HepG2 (cell line): Measurements from ENCODE around the gene MICA. TPM values are rescaled to one million over a fixed set of nuclear protein-coding genes. Genes with fewer than 3 reads are reported as not detected.

ENCODE experiments used
- ATAC-seq: fragments of 200-7000 bp; cut with Tn5 transposase; 3 replicates; pipeline ENCODE4 v1.9.1; 2020; ENCODE audit warnings: mild to moderate bottlenecking, moderate library complexity
- BruUV-seq: library from RNA; stranded (reverse); fragments of 400-500 nt; replicated peaks from 2 replicates; lab custom pipeline; 2021; lab: Mats Ljungman, UMichigan
- CTCF ChIA-PET: fragments of 300-600 bp; formaldehyde crosslinking; extraction: SDS; loops from one replicate; lab custom pipeline; 2021; ENCODE audit warnings: low total read pairs, inconsistent platforms, low intra/inter-chr PET ratio; lab: Yijun Ruan, JAX
- POLR2A ChIA-PET: fragments of 350-600 bp; sonication (Branson Sonifier 250); formaldehyde crosslinking; loops from one replicate; lab custom pipeline; 2020; ENCODE audit warnings: antibody characterized with exemption, inconsistent platforms; lab: Yijun Ruan, JAX
- DNase-seq: peaks from one replicate; pipeline ENCODE4 v3.0.0-alpha.2; 2015; ENCODE audit warnings: low spot score
- FAIRE-seq: peaks from 3 replicates; lab custom pipeline; 2011; peaks lifted over from hg19 to GRCh38; lab: Jason Lieb, UNC
- H2AFZ ChIP-seq: one replicate; pipeline ENCODE4 v1.6.1; 2011; ENCODE audit warnings: low read length, inconsistent platforms
- H3K27ac ChIP-seq: fragments of 300-600 bp; 3 replicates; pipeline ENCODE4 v1.8.0; 2011; ENCODE audit warnings: mixed run types, mild to moderate bottlenecking, mixed read lengths, low read length, inconsistent platforms; ENCODE audit not compliant: insufficient read depth; ENCODE audit errors: extremely low read length
- H3K27me3 ChIP-seq, 2 experiments: fragments of 200-600 bp in 1 of 2; 2 replicates in 1 of 2; 3 replicates in 1 of 2; pipeline versions ENCODE4 v1.6.0 to v1.8.0; 2011; ENCODE audit warnings: low read length in 2 of 2, mild to moderate bottlenecking in 2 of 2, moderate library complexity in 2 of 2, inconsistent platforms in 1 of 2; ENCODE audit not compliant: insufficient read depth in 2 of 2, control insufficient read depth in 1 of 2
- H3K36me3 ChIP-seq, 2 experiments: fragments of 200-600 bp in 1 of 2; replicated peaks in 1 of 2; 2 replicates in 1 of 2; 3 replicates in 1 of 2; pipeline versions ENCODE4 v1.5.1 to v1.8.0; 2011; ENCODE audit warnings: low read length in 2 of 2, inconsistent platforms in 1 of 2; ENCODE audit not compliant: insufficient read depth in 2 of 2, control insufficient read depth in 1 of 2
- H3K4me1 ChIP-seq: 2 replicates; pipeline ENCODE4 v1.5.1; 2012; ENCODE audit warnings: low read length, inconsistent platforms; ENCODE audit not compliant: insufficient read depth
- H3K4me2 ChIP-seq: 2 replicates; pipeline ENCODE4 v1.6.0; 2011; ENCODE audit warnings: low read depth, low read length, inconsistent platforms
- H3K4me3 ChIP-seq, 3 experiments: fragments of 200-600 bp in 1 of 3; sonication (generic), shearing (Covaris generic) in 1 of 3; replicated peaks in 1 of 3; 2 replicates each; pipeline ENCODE4 v1.5.1; 2011 to 2016; ENCODE audit warnings: low read length in 3 of 3, inconsistent platforms in 2 of 3, low read depth in 2 of 3, mild to moderate bottlenecking in 2 of 3, control low read depth in 1 of 3, mixed read lengths in 1 of 3; ENCODE audit not compliant: insufficient read depth in 1 of 3
- H3K79me2 ChIP-seq: one replicate; pipeline ENCODE4 v1.6.1; 2011; ENCODE audit warnings: low read length, inconsistent platforms; ENCODE audit not compliant: insufficient read depth
- H3K9ac ChIP-seq: 2 replicates; pipeline ENCODE4 v1.6.0; 2011; ENCODE audit warnings: mild to moderate bottlenecking, low read depth, low read length, inconsistent platforms; ENCODE audit not compliant: insufficient read depth
- H3K9me3 ChIP-seq: 2 replicates; pipeline ENCODE4 v1.5.1; 2012; ENCODE audit warnings: mild to moderate bottlenecking, low read length
- H4K20me1 ChIP-seq: 2 replicates; pipeline ENCODE4 v1.6.0; 2011; ENCODE audit warnings: inconsistent platforms, mild to moderate bottlenecking, low read length, moderate library complexity; ENCODE audit not compliant: insufficient read depth
- BRD4 ChIP-seq: sonication (generic); formaldehyde crosslinking; IDR thresholded peaks from 2 replicates; pipeline ENCODE4 v1.4.0; 2020; ENCODE audit warnings: missing genetic modification reagents
- CBX2 ChIP-seq, 2 experiments: fragments of 200-600 bp in 1 of 2; sonication (generic); formaldehyde crosslinking in 1 of 2; IDR thresholded peaks; 2 replicates each; pipeline versions ENCODE4 v1.7.0 to v1.8.1; 2018 to 2022; ENCODE audit warnings: low read depth in 2 of 2, low read length in 1 of 2, mild to moderate bottlenecking in 1 of 2, missing genetic modification reagents in 1 of 2
- CENPT ChIP-seq: sonication (generic); formaldehyde crosslinking; IDR thresholded peaks from 2 replicates; pipeline ENCODE4 v1.8.0; 2022; ENCODE audit warnings: low read depth, mild to moderate bottlenecking, moderate library complexity, missing genetic modification reagents
- MED1 ChIP-seq: sonication (generic); formaldehyde crosslinking; IDR thresholded peaks from 2 replicates; pipeline ENCODE4 v1.4.0; 2020; ENCODE audit warnings: missing genetic modification reagents
- MYC ChIP-seq: sonication (generic); formaldehyde crosslinking; IDR thresholded peaks from 2 replicates; pipeline ENCODE4 v1.9.0; 2021; ENCODE audit warnings: missing genetic modification reagents, borderline replicate concordance
- ZFYVE20 ChIP-seq: sonication (generic); formaldehyde crosslinking; IDR thresholded peaks from 2 replicates; pipeline ENCODE4 v1.8.0; 2023; ENCODE audit warnings: low read depth, mild to moderate bottlenecking, moderate library complexity, missing genetic modification reagents, borderline replicate concordance
- ZNF720 ChIP-seq: sonication (generic); formaldehyde crosslinking; IDR thresholded peaks from 2 replicates; pipeline ENCODE4 v1.4.0; 2020; ENCODE audit warnings: missing genetic modification reagents
- ZNF746 ChIP-seq: sonication (generic); formaldehyde crosslinking; IDR thresholded peaks from 2 replicates; pipeline ENCODE4 v1.8.0; 2022; ENCODE audit warnings: mild to moderate bottlenecking, missing genetic modification reagents
- ZSCAN30 ChIP-seq: sonication (generic); formaldehyde crosslinking; IDR thresholded peaks from 2 replicates; pipeline ENCODE4 v1.5.0; 2020; ENCODE audit warnings: mild to moderate bottlenecking, missing genetic modification reagents
- WGBS: methylation state at CpG from one replicate; pipeline ENCODE4 v1.1.6; 2017; ENCODE audit warnings: low lambda C conversion rate; 5-methylcytosine and 5-hydroxymethylcytosine counted together
- in situ Hi-C: cut with HindIII; loops from 2 replicates; pipeline ENCODE4 v1.10.0; 2017; ENCODE audit warnings: low pct_unique_long_range_greater_than_20kb; ENCODE audit not compliant: extremely low pct_ligation_motif_present
- intact Hi-C: fragments of 100-400 bp; cut with micrococcal nuclease; formaldehyde crosslinking; loops from one replicate; pipeline ENCODE4 v1.10.0; 2022; ENCODE audit not compliant: unreplicated experiment
- polyA plus RNA-seq, 8 experiments: library from polyadenylated mRNA; depleted of rRNA in 3 of 8; stranded (reverse) in 7 of 8; unstranded in 1 of 8; fragments of >200 nt; fragmentation: Illumina TruSeq in 4 of 8; extraction: Trizol in 4 of 8; gene quantifications; 2 replicates each; pipeline versions ENCODE4 v1.2.1 to v1.2.3, GENCODE V29; 2011 to 2016; ENCODE audit warnings: low read depth in 4 of 8, missing spikeins in 1 of 8, mixed read lengths in 1 of 8; ENCODE audit not compliant: insufficient read depth in 1 of 8
- total RNA-seq, 5 experiments: library from RNA; depleted of rRNA; stranded (reverse); fragments of >200 nt; fragmentation: Illumina TruSeq; extraction: Trizol; gene quantifications; 2 replicates each; pipeline ENCODE4 v1.2.3, GENCODE V29; 2016; ENCODE audit warnings: low read depth in 1 of 5
- TF ChIP-seq, protein P1 (sequence below): sonication (generic); formaldehyde crosslinking; IDR thresholded peaks from 2 replicates; pipeline ENCODE4 v1.4.0; 2020; ENCODE audit warnings: missing genetic modification reagents, mild to moderate bottlenecking, borderline replicate concordance
- TF ChIP-seq, protein P2 (sequence below): sonication (generic); formaldehyde crosslinking; IDR thresholded peaks from 2 replicates; pipeline ENCODE4 v1.4.0; 2020; ENCODE audit warnings: mild to moderate bottlenecking, missing genetic modification reagents
- TF ChIP-seq, protein P3 (sequence below): sonication (generic); formaldehyde crosslinking; IDR thresholded peaks from 2 replicates; pipeline ENCODE4 v1.4.0; 2020; ENCODE audit warnings: missing genetic modification reagents, mild to moderate bottlenecking, borderline replicate concordance
- TF ChIP-seq, protein P4 (sequence below), 2 experiments: sonication (generic) in 1 of 2; formaldehyde crosslinking in 1 of 2; IDR thresholded peaks; 2 replicates each; pipeline versions ENCODE4 v1.4.0 to v1.6.1; 2018 to 2020; ENCODE audit warnings: missing genetic modification reagents in 2 of 2, borderline replicate concordance in 1 of 2, low read depth in 1 of 2, mild to moderate bottlenecking in 1 of 2, missing biosample characterization in 1 of 2
- TF ChIP-seq, protein P5 (sequence below): sonication (generic); formaldehyde crosslinking; IDR thresholded peaks from 2 replicates; pipeline ENCODE4 v1.8.0; 2022; ENCODE audit warnings: mild to moderate bottlenecking, missing genetic modification reagents, moderate library complexity

MICA gene
- total and polyA plus RNA-seq, 2 of the 13 experiments (the other 11 are each of a cell fraction or from before 2014, with no cell fraction given): 21.6 to 38.1 TPM

DNA sequence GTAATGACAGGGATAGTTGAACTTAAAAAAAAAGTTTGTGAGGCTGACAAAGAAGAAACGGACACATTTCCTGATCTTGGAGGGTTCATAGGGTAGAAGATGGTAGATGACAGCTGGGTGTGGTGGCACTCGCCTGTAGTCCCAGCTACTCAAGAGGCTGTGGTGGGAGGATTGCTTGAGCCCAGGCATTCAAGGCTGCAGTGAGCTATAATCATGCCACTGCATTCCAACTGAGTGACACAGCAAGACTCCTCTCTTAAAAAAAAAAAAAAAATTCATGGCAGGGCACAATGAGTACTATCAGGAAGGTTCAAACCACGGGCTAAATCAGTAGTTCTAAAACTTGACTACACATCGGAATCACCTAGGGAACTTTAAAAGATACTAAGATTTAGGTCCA lies 2.0 kb upstream of the MICA start:
- ChIA-PET POLR2A (interaction anchor here (1.0 to 4.2 kb wide), 3 partner anchors 13 to 61 kb away, joined by 5 to 22 read pairs (median 17); no protein-coding TSS in a partner anchor), CTCF (no interaction called here)
- ATAC-seq (no peak), FAIRE-seq (peak; percentile 81), DNase-seq (peak; percentile 69)
- Histone ChIP-seq H3K4me1 (peaks cover 61% of the 10 kb centered on the region), H3K4me3 (peak overlapping the region; percentile 78 to 96 (median 96)), H4K20me1 (peaks cover 10% of the 10 kb centered on the region; the same call in 1 of the 2 replicates), H3K27me3 (no peaks in the 10 kb centered on the region; a peak in 1 of 5 replicates), H3K79me2 (peaks cover 48% of the 10 kb centered on the region), H3K27ac (peak overlapping the region; percentile 87), H3K9ac (peak overlapping the region; percentile 77), H3K9me3 (0 out of 2 replicates have a peak, but pooled peaks cover 3% of the 10 kb centered on the region), H3K36me3 (no peaks in the 10 kb centered on the region), H2AFZ (no peak overlapping the region), H3K4me2 (peak overlapping the region; percentile 97)
- in situ Hi-C loops (loop anchor here (5.0 kb wide), 1 partner anchor 41 kb away; no protein-coding TSS in a partner anchor), intact Hi-C loops (no loop called here)
- 19% methylated on average over 4 of the region's 4 CpGs for WGBS
- BruUV-seq: no TSS peak
- TF ChIP-seq, protein P1, sequence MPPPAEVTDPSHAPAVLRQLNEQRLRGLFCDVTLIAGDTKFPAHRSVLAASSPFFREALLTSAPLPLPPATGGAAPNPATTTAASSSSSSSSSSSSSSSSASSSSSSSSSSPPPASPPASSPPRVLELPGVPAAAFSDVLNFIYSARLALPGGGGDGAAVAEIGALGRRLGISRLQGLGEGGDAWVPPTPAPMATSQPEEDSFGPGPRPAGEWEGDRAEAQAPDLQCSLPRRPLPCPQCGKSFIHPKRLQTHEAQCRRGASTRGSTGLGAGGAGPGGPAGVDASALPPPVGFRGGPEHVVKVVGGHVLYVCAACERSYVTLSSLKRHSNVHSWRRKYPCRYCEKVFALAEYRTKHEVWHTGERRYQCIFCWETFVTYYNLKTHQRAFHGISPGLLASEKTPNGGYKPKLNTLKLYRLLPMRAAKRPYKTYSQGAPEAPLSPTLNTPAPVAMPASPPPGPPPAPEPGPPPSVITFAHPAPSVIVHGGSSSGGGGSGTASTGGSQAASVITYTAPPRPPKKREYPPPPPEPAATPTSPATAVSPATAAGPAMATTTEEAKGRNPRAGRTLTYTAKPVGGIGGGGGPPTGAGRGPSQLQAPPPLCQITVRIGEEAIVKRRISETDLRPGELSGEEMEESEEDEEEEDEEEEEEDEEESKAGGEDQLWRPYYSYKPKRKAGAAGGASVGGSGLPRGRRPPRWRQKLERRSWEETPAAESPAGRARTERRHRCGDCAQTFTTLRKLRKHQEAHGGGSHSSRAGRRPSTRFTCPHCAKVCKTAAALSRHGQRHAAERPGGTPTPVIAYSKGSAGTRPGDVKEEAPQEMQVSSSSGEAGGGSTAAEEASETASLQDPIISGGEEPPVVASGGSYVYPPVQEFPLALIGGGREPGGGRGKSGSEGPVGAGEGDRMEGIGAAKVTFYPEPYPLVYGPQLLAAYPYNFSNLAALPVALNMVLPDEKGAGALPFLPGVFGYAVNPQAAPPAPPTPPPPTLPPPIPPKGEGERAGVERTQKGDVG (CRISPR knock-in tag): no peak
- TF ChIP-seq BRD4 (CRISPR knock-in tag) (no peak), CENPT (CRISPR knock-in tag) (no peak), ZSCAN30 (no peak), MED1 (CRISPR knock-in tag) (peak; percentile 43; the same call in 1 of the 2 replicates), MYC (CRISPR knock-in tag) (no peak), ZNF746 (CRISPR knock-in tag) (no peak), ZFYVE20 (no peak), CBX2 (IDR thresholded peaks at IDR 0.05; ENCODE audit: low read depth, low read length) (no peak), CBX2 (CRISPR knock-in tag; IDR thresholded peaks at IDR 0.05; ENCODE audit: low read depth) (no peak), ZNF720 (CRISPR knock-in tag) (no peak)
- TF ChIP-seq, protein P2, sequence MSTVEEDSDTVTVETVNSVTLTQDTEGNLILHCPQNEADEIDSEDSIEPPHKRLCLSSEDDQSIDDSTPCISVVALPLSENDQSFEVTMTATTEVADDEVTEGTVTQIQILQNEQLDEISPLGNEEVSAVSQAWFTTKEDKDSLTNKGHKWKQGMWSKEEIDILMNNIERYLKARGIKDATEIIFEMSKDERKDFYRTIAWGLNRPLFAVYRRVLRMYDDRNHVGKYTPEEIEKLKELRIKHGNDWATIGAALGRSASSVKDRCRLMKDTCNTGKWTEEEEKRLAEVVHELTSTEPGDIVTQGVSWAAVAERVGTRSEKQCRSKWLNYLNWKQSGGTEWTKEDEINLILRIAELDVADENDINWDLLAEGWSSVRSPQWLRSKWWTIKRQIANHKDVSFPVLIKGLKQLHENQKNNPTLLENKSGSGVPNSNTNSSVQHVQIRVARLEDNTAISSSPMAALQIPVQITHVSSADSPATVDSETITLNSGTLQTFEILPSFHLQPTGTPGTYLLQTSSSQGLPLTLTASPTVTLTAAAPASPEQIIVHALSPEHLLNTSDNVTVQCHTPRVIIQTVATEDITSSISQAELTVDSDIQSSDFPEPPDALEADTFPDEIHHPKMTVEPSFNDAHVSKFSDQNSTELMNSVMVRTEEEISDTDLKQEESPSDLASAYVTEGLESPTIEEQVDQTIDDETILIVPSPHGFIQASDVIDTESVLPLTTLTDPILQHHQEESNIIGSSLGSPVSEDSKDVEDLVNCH (CRISPR knock-in tag): no peak
- TF ChIP-seq, protein P3, sequence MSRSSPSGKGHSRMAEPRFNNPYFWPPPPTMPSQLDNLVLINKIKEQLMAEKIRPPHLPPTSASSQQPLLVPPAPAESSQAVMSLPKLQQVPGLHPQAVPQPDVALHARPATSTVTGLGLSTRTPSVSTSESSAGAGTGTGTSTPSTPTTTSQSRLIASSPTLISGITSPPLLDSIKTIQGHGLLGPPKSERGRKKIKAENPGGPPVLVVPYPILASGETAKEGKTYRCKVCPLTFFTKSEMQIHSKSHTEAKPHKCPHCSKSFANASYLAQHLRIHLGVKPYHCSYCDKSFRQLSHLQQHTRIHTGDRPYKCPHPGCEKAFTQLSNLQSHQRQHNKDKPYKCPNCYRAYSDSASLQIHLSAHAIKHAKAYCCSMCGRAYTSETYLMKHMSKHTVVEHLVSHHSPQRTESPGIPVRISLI: peak; percentile 86
- TF ChIP-seq, protein P4, sequence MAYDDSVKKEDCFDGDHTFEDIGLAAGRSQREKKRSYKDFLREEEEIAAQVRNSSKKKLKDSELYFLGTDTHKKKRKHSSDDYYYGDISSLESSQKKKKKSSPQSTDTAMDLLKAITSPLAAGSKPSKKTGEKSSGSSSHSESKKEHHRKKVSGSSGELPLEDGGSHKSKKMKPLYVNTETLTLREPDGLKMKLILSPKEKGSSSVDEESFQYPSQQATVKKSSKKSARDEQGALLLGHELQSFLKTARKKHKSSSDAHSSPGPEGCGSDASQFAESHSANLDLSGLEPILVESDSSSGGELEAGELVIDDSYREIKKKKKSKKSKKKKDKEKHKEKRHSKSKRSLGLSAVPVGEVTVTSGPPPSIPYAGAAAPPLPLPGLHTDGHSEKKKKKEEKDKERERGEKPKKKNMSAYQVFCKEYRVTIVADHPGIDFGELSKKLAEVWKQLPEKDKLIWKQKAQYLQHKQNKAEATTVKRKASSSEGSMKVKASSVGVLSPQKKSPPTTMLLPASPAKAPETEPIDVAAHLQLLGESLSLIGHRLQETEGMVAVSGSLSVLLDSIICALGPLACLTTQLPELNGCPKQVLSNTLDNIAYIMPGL (CRISPR knock-in tag; IDR thresholded peaks at IDR 0.05; ENCODE audit: borderline replicate concordance in 1 of 2, low read depth in 1 of 2): no peak
- TF ChIP-seq, protein P5, sequence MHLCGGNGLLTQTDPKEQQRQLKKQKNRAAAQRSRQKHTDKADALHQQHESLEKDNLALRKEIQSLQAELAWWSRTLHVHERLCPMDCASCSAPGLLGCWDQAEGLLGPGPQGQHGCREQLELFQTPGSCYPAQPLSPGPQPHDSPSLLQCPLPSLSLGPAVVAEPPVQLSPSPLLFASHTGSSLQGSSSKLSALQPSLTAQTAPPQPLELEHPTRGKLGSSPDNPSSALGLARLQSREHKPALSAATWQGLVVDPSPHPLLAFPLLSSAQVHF (CRISPR knock-in tag): no peak
